H9 (cell line): ENCODE results near the gene ATP6V0A4. TPM values are rescaled to one million over a fixed set of nuclear protein-coding genes. Genes with fewer than 3 reads are reported as not detected.

Experiments
- DNase-seq: peaks from one replicate; pipeline ENCODE4 v3.0.0-alpha.2; 2017
- H2AFZ ChIP-seq: one replicate; pipeline ENCODE4 v1.6.1; 2013; ENCODE audit warnings: mild to moderate bottlenecking, low read length, control low read depth, moderate library complexity
- H2AK5ac ChIP-seq: 2 replicates; pipeline ENCODE4 v1.6.1; 2013; ENCODE audit warnings: low read length, control low read depth, mixed read lengths; ENCODE audit not compliant: insufficient read length
- H2BK120ac ChIP-seq: one replicate; pipeline ENCODE4 v1.6.1; 2013; ENCODE audit warnings: low read depth, mild to moderate bottlenecking, low read length, control low read depth, inconsistent platforms; ENCODE audit not compliant: poor library complexity, severe bottlenecking
- H2BK12ac ChIP-seq: 2 replicates; pipeline ENCODE4 v1.6.1; 2013; ENCODE audit warnings: low read length, control low read depth, mixed read lengths, low read depth; ENCODE audit not compliant: insufficient read length
- H2BK15ac ChIP-seq: 2 replicates; pipeline ENCODE4 v1.6.1; 2013; ENCODE audit warnings: low read depth, low read length, control low read depth
- H2BK20ac ChIP-seq: one replicate; pipeline ENCODE4 v1.6.1; 2013; ENCODE audit warnings: low read depth, mild to moderate bottlenecking, low read length, control low read depth, inconsistent platforms; ENCODE audit not compliant: poor library complexity, severe bottlenecking
- H2BK5ac ChIP-seq: 2 replicates; pipeline ENCODE4 v1.6.1; 2013; ENCODE audit warnings: low read length, control low read depth, mixed read lengths; ENCODE audit not compliant: insufficient read length
- H3K14ac ChIP-seq: 2 replicates; pipeline ENCODE4 v1.6.1; 2013; ENCODE audit warnings: low read length, control low read depth; ENCODE audit not compliant: insufficient read depth
- H3K18ac ChIP-seq: 2 replicates; pipeline ENCODE4 v1.6.1; 2013; ENCODE audit warnings: low read depth, mild to moderate bottlenecking, mixed read lengths, low read length, control low read depth; ENCODE audit not compliant: insufficient read length
- H3K23ac ChIP-seq: 2 replicates; pipeline ENCODE4 v1.6.1; 2013; ENCODE audit warnings: low read length, control low read depth, mixed read lengths, low read depth; ENCODE audit not compliant: insufficient read length
- H3K23me2 ChIP-seq: 2 replicates; pipeline ENCODE4 v1.6.1; 2013; ENCODE audit warnings: low read depth, mild to moderate bottlenecking, mixed read lengths, low read length, control low read depth; ENCODE audit not compliant: insufficient read length, poor library complexity, severe bottlenecking
- H3K27ac ChIP-seq: 2 replicates; pipeline ENCODE4 v1.5.1; 2013; ENCODE audit warnings: low read length, control low read depth, mixed read lengths, low read depth; ENCODE audit not compliant: insufficient read length
- H3K27me3 ChIP-seq: 2 replicates; pipeline ENCODE4 v1.6.1; 2013; ENCODE audit warnings: low read length, control low read depth, inconsistent platforms; ENCODE audit not compliant: insufficient read depth
- H3K4ac ChIP-seq: 2 replicates; pipeline ENCODE4 v1.6.1; 2013; ENCODE audit warnings: low read depth, mild to moderate bottlenecking, control low read depth, inconsistent platforms, low read length, moderate library complexity
- H3K4me1 ChIP-seq: 2 replicates; pipeline ENCODE4 v1.6.1; 2013; ENCODE audit warnings: low read length, control low read depth, inconsistent platforms; ENCODE audit not compliant: insufficient read depth
- H3K4me2 ChIP-seq: 2 replicates; pipeline ENCODE4 v1.6.1; 2013; ENCODE audit warnings: low read length, control low read depth, mixed read lengths; ENCODE audit not compliant: insufficient read length, insufficient read depth
- H3K56ac ChIP-seq: 2 replicates; pipeline ENCODE4 v1.6.1; 2013; ENCODE audit warnings: low read depth, mild to moderate bottlenecking, mixed read lengths, low read length, control low read depth; ENCODE audit not compliant: insufficient read length
- H3K79me1 ChIP-seq: 2 replicates; pipeline ENCODE4 v1.6.1; 2013; ENCODE audit warnings: low read depth, mild to moderate bottlenecking, moderate library complexity, low read length, control low read depth, inconsistent platforms; ENCODE audit not compliant: insufficient read depth, poor library complexity, severe bottlenecking
- H3K79me2 ChIP-seq: 2 replicates; pipeline ENCODE4 v1.6.1; 2013; ENCODE audit warnings: low read length, control low read depth, inconsistent platforms; ENCODE audit not compliant: insufficient read depth
- H3K9ac ChIP-seq: 2 replicates; pipeline ENCODE4 v1.6.1; 2013; ENCODE audit warnings: low read length, control low read depth, mixed read lengths; ENCODE audit not compliant: insufficient read length; ENCODE audit errors: extremely low read depth
- H3K9me3 ChIP-seq: one replicate; pipeline ENCODE4 v1.6.1; 2013; ENCODE audit warnings: low read depth, low read length, inconsistent platforms; ENCODE audit not compliant: control insufficient read depth
- H3T11ph ChIP-seq: one replicate; pipeline ENCODE4 v1.6.1; 2013; ENCODE audit warnings: mild to moderate bottlenecking, low read length, control low read depth, inconsistent platforms
- H4K20me1 ChIP-seq: one replicate; pipeline ENCODE4 v1.6.1; 2013; ENCODE audit not compliant: control insufficient read depth, insufficient read length, insufficient read depth
- H4K5ac ChIP-seq: 2 replicates; pipeline ENCODE4 v1.6.1; 2013; ENCODE audit warnings: low read depth, mild to moderate bottlenecking, mixed read lengths, low read length, control low read depth; ENCODE audit not compliant: insufficient read length
- H4K8ac ChIP-seq: replicated peaks from 2 replicates; pipeline ENCODE4 v1.6.1; 2013; ENCODE audit warnings: low read length, control low read depth, mixed read lengths, low read depth; ENCODE audit not compliant: insufficient read length
- H4K91ac ChIP-seq: 2 replicates; pipeline ENCODE4 v1.6.1; 2013; ENCODE audit warnings: low read depth, mild to moderate bottlenecking, moderate library complexity, mixed read lengths, low read length, control low read depth; ENCODE audit not compliant: insufficient read length
- H3K27ac Mint-ChIP-seq, 3 experiments: 2 replicates in 2 of 3; 3 replicates in 1 of 3; pipeline ENCODE4 v1.8.0; 2020 to 2021; ENCODE audit warnings: mixed read lengths in 3 of 3, mild to moderate bottlenecking in 1 of 3, moderate library complexity in 1 of 3
- H3K27me3 Mint-ChIP-seq: 2 replicates; pipeline ENCODE4 v1.8.0; 2021; ENCODE audit warnings: low read depth, mild to moderate bottlenecking, moderate library complexity, mixed read lengths
- H3K36me3 Mint-ChIP-seq, 3 experiments: 2 replicates in 2 of 3; 3 replicates in 1 of 3; pipeline ENCODE4 v1.8.0; 2020 to 2021; ENCODE audit warnings: low read depth in 3 of 3, mixed read lengths in 3 of 3; ENCODE audit not compliant: insufficient read depth in 1 of 3
- H3K4me1 Mint-ChIP-seq, 2 experiments: 2 replicates each; pipeline ENCODE4 v1.8.0; 2020; ENCODE audit warnings: mixed read lengths in 2 of 2
- H3K4me3 Mint-ChIP-seq, 2 experiments: 2 replicates in 1 of 2; 3 replicates in 1 of 2; pipeline ENCODE4 v1.8.0; 2020 to 2021; ENCODE audit warnings: mild to moderate bottlenecking in 2 of 2, mixed read lengths in 2 of 2, moderate library complexity in 1 of 2
- H3K9me3 Mint-ChIP-seq, 2 experiments: 2 replicates in 1 of 2; 3 replicates in 1 of 2; pipeline ENCODE4 v1.8.0; 2020; ENCODE audit warnings: mild to moderate bottlenecking in 2 of 2, mixed read lengths in 2 of 2, moderate library complexity in 1 of 2
- CTCF ChIP-seq: fragments of 200-600 bp; sonication (generic); conservative IDR thresholded peaks from 3 replicates; pipeline ENCODE4 v1.8.0; 2021; ENCODE audit warnings: antibody characterized with exemption, mild to moderate bottlenecking
- WGBS: extraction: QIAGEN DNeasy Blood & Tissue Kit; methylation state at CpG from one replicate; pipeline ENCODE4 v1.1.7; 2013; ENCODE audit warnings: missing lambda C conversion rate, low lambda C conversion rate, mixed read lengths; ENCODE audit not compliant: insufficient read length; ENCODE audit errors: extremely low coverage; 5-methylcytosine and 5-hydroxymethylcytosine counted together
- total RNA-seq: library from RNA; stranded (reverse); gene quantifications from 2 replicates; pipeline ENCODE4 v1.2.1, GENCODE V29; 2021

ATP6V0A4 gene
- total RNA-seq, 1 experiment from 2014 or later: 0.79 TPM

GRCh38 chr7:138749960-138750359, 48.0 kb downstream of the ATP6V0A4 start:
- peaks cover 25 to 30% of the 10 kb centered on the region in 2 experiments for H3K4me1 Mint-ChIP-seq
- Histone ChIP-seq H2AFZ (no peak overlapping the region), H2BK5ac (no peak overlapping the region), H3K27me3 (no peaks in the 10 kb centered on the region), H3K23ac (no peak overlapping the region), H3K56ac (no peak overlapping the region), H4K20me1 (no peaks in the 10 kb centered on the region), H3K4ac (no peak overlapping the region), H3T11ph (no peak overlapping the region), H3K79me1 (no peaks in the 10 kb centered on the region), H3K18ac (no peak overlapping the region), H3K4me1 (no peaks in the 10 kb centered on the region), H4K5ac (no peak overlapping the region), H3K4me2 (no peak overlapping the region), H3K14ac (no peak overlapping the region), H3K9me3 (no peaks in the 10 kb centered on the region), H4K91ac (no peak overlapping the region), H2BK12ac (no peak overlapping the region), H2BK15ac (no peak overlapping the region), H2AK5ac (no peak overlapping the region), H3K79me2 (no peaks in the 10 kb centered on the region), H3K27ac (no peak overlapping the region), H3K23me2 (no peaks in the 10 kb centered on the region), H3K9ac (no peak overlapping the region), H2BK120ac (no peak overlapping the region), H4K8ac (no peak overlapping the region), H2BK20ac (no peak overlapping the region)
- no CpG with 5 or more reads among the region's 3 CpGs for WGBS
- no peak for DNase-seq
- no peaks in the 10 kb centered on the region for H3K9me3 Mint-ChIP-seq
- H3K27me3 Mint-ChIP-seq: no peaks in the 10 kb centered on the region; the same call in 1 of the 2 replicates
- H3K36me3 Mint-ChIP-seq: no peaks in the 10 kb centered on the region
- TF ChIP-seq CTCF: no peak
- H3K27ac Mint-ChIP-seq: no peak overlapping the region; a peak in 1 of 7 replicates
- H3K4me3 Mint-ChIP-seq: no peak overlapping the region
